Esophagus muscularis mucosa (tissue), 3 donors: ENCODE results near the gene MPPED1.

Source experiments
- CTCF ChIP-seq, 3 experiments: fragments of 200-600 bp in 2 of 3; fragments of 450-650 bp in 1 of 3; sonication (generic) in 2 of 3; IDR thresholded peaks; one replicate each; pipeline ENCODE4 v1.5.1; 2017 to 2019; ENCODE audit warnings: antibody characterized with exemption in 3 of 3, mild to moderate bottlenecking in 2 of 3, moderate library complexity in 1 of 3
- POLR2A ChIP-seq: fragments of 450-650 bp; IDR thresholded peaks from one replicate; pipeline ENCODE4 v1.6.1; 2017; ENCODE audit warnings: antibody characterized with exemption, moderate library complexity, mild to moderate bottlenecking, low read depth

GRCh38 chr22:43493297-43493696 is 81.5 kb downstream of the MPPED1 start:
- TF ChIP-seq POLR2A (no peak), CTCF (IDR thresholded peaks at IDR 0.05) (no peak)
